ENCODE results near the gene ELF5. TPM values are rescaled to one million over a fixed set of nuclear protein-coding genes. Genes with fewer than 3 reads are reported as not detected.
A peak's percentile ranks its signal among the peaks of the same experiment; 100 is the strongest.

ELF5 gene
- total RNA-seq, 5 donors from 2014 or later (not counting 1 experiment from before 2014, with no cell fraction given): not detected

DNA sequence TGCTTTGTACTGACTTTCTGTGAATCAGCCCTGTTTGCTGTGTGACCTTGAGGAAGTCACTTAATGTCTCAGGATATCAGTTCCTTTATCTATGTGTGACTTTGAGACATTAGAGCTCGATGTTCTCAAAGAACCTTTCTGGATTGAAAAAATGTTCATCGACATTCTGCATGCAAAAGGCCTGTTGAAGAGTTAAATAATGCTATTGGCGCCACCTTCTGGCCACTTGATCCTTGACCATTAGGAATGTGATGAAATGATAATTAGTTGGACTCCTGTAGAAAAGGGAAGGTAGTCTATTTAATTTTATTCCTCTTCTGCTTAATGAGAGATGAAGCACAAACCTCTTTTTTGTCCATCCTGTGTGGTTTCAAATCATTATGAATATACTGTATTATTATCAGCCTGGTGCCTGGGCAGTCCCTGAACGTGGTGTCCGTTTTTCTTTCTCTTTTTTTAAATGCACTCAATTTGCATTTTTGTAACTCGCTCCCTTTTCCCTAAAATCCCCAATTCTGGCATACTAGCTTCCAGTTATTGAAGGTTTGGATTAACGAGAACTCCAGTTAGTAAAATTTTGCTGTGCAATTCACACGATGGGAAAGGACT lies 20.7 kb downstream of the ELF5 start:
- DNase-seq (peak in 16 of 35 experiments; percentile 3 to 60 (median 10)), ATAC-seq (replicated peaks in 1 of 4) (no peak)
- H3K27me3 Mint-ChIP-seq: peaks cover 0 to 11% of the 10 kb centered on the region in 2 donors
- H3K9me3 Mint-ChIP-seq: no peaks in the 10 kb centered on the region
- ChIA-PET POLR2A (no interaction called here), CTCF (interaction anchor here in 1 of 2 donors (0.7 to 0.9 kb wide), 2 partner anchors 343 to 1233 kb away, joined by 3 read pairs; no protein-coding TSS in a partner anchor)
- no peaks in the 10 kb centered on the region for H3K4me1 ChIP-seq (ENCODE audit: control insufficient read depth in 1 of 2, extremely low read depth in 1 of 2, insufficient read depth in 2 of 2, low read length in 2 of 2)
- no peak overlapping the region for H3K27ac Mint-ChIP-seq
- H3K27ac ChIP-seq (ENCODE audit: low read length): no peak overlapping the region
- no peak overlapping the region for H3K4me3 ChIP-seq (ENCODE audit: control insufficient read depth in 1 of 2, extremely low read depth in 1 of 2, low read length in 1 of 2)
- H3K36me3 ChIP-seq (ENCODE audit: control insufficient read depth in 2 of 2, extremely low read depth in 1 of 2, insufficient read depth in 1 of 2, low read length in 1 of 2): no peaks in the 10 kb centered on the region
- H3K27me3 ChIP-seq (replicated peaks in 1 of 2; ENCODE audit: control insufficient read depth in 2 of 2, extremely low read depth in 1 of 2, insufficient read depth in 2 of 2, low read length in 1 of 2): peaks cover 0 to 17% of the 10 kb centered on the region in 2 experiments
- 42% methylated on average over 2 of the region's 8 CpGs for WGBS (ENCODE audit: insufficient coverage)
- H3K4me1 Mint-ChIP-seq: no peaks in the 10 kb centered on the region
- H3K4me3 Mint-ChIP-seq: no peak overlapping the region
- no peaks in the 10 kb centered on the region for H3K9me3 ChIP-seq
- H3K36me3 Mint-ChIP-seq: no peaks in the 10 kb centered on the region

DNA sequence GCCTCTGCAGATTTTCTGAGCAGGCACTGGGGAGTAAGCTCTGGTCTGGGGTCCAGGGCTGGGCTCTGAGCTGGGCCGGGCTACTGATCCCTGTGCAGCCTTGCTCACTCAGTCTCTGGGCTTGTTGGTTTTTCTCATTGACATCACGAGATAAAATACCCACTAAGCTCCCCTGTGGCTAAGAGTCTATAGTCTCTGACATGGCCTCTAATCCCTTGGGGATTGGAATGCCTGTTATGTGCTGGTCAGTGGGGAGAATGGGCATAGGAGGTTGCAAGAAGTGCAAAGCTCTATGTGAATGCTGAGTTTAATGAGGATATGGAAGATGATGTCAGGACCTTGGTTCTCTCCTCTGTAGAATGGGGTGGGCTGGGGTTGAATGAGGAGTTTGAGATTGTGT lies 23.3 kb downstream of the ELF5 start:
- H3K27me3 Mint-ChIP-seq: peaks cover 0 to 7% of the 10 kb centered on the region in 2 donors
- Histone ChIP-seq H3K4me3 (ENCODE audit: control insufficient read depth in 1 of 2, extremely low read depth in 1 of 2, low read length in 1 of 2) (no peak overlapping the region), H3K36me3 (ENCODE audit: control insufficient read depth in 2 of 2, extremely low read depth in 1 of 2, insufficient read depth in 1 of 2, low read length in 1 of 2) (no peaks in the 10 kb centered on the region), H3K9me3 (no peaks in the 10 kb centered on the region), H3K27ac (ENCODE audit: low read length) (no peak overlapping the region), H3K27me3 (replicated peaks in 1 of 2; ENCODE audit: control insufficient read depth in 2 of 2, extremely low read depth in 1 of 2, insufficient read depth in 2 of 2, low read length in 1 of 2) (peaks cover 0 to 7% of the 10 kb centered on the region in 2 experiments), H3K4me1 (ENCODE audit: control insufficient read depth in 1 of 2, extremely low read depth in 1 of 2, insufficient read depth in 2 of 2, low read length in 2 of 2) (no peaks in the 10 kb centered on the region)
- no peak overlapping the region for H3K27ac Mint-ChIP-seq
- WGBS (ENCODE audit: insufficient coverage): no CpG with 5 or more reads among the region's 2 CpGs
- H3K4me1 Mint-ChIP-seq: no peaks in the 10 kb centered on the region
- DNase-seq (no peak), ATAC-seq (replicated peaks in 1 of 4) (no peak)
- H3K9me3 Mint-ChIP-seq: no peaks in the 10 kb centered on the region
- CTCF ChIA-PET: no interaction called here
- no peaks in the 10 kb centered on the region for H3K36me3 Mint-ChIP-seq
- POLR2A ChIA-PET: interaction anchor here in 1 of 2 donors (0.6 kb wide), 1 partner anchor 114 kb away, joined by 4 read pairs; no protein-coding TSS in a partner anchor
- no peak overlapping the region for H3K4me3 Mint-ChIP-seq

DNA sequence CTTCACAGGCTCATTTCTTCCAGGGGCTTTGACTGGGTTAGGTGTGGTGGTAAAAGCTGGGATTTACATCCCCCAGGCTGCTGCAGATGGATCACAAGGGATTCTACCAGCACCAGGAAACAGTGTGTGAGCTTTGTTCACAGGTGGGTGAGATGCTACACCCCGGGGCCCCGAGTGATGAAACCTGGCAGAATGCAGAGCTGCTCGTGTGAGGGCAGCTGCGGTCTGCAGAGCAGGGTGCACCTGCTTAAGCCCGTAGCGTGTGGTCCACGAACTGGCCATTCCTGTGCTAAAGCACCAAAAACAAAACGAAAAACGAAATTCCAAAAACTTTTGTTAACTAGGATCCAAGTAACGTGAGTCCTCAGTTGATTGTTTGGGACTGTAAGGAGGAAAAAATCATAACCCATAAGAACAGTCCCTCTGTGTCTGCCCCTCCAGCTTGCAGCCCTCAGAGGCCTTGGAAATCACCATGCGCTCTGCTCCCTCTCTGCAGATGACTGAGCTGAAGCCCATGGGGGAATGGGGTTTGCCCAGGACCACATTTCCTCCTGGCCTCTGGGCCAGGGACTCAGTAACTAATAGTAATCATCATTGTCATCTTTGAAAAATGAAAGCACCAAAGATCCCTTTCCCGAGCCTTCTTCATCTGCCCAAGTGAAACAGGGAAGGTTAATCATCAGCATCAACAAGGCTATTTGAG lies 24.6 kb downstream of the ELF5 start:
- no peak for ATAC-seq (replicated peaks in 1 of 4)
- Mint-ChIP-seq H3K4me3 (no peak overlapping the region), H3K9me3 (no peaks in the 10 kb centered on the region), H3K27ac (no peak overlapping the region), H3K36me3 (no peaks in the 10 kb centered on the region), H3K27me3 (peaks cover 0 to 3% of the 10 kb centered on the region in 2 donors), H3K4me1 (no peaks in the 10 kb centered on the region)
- H3K36me3 ChIP-seq (ENCODE audit: control insufficient read depth in 2 of 2, extremely low read depth in 1 of 2, insufficient read depth in 1 of 2, low read length in 1 of 2): no peaks in the 10 kb centered on the region
- H3K27me3 ChIP-seq (replicated peaks in 1 of 2; ENCODE audit: control insufficient read depth in 2 of 2, extremely low read depth in 1 of 2, insufficient read depth in 2 of 2, low read length in 1 of 2): peaks cover 0 to 7% of the 10 kb centered on the region in 2 experiments
- no peak for DNase-seq
- H3K4me1 ChIP-seq (ENCODE audit: control insufficient read depth in 1 of 2, extremely low read depth in 1 of 2, insufficient read depth in 2 of 2, low read length in 2 of 2): no peaks in the 10 kb centered on the region
- H3K9me3 ChIP-seq: no peaks in the 10 kb centered on the region
- CTCF ChIA-PET: interaction anchor here in 1 of 2 donors (0.6 kb wide), 1 partner anchor 53 kb away, joined by 3 read pairs; no protein-coding TSS in a partner anchor
- no peak overlapping the region for H3K4me3 ChIP-seq (ENCODE audit: control insufficient read depth in 1 of 2, extremely low read depth in 1 of 2, low read length in 1 of 2)
- no peak overlapping the region for H3K27ac ChIP-seq (ENCODE audit: low read length)
- POLR2A ChIA-PET: interaction anchor here (0.6 to 0.7 kb wide), 2 partner anchors 110 to 285 kb away, joined by 3 to 4 read pairs; no protein-coding TSS in a partner anchor
- WGBS (ENCODE audit: insufficient coverage): 91% methylated on average over 7 of the region's 12 CpGs

DNA sequence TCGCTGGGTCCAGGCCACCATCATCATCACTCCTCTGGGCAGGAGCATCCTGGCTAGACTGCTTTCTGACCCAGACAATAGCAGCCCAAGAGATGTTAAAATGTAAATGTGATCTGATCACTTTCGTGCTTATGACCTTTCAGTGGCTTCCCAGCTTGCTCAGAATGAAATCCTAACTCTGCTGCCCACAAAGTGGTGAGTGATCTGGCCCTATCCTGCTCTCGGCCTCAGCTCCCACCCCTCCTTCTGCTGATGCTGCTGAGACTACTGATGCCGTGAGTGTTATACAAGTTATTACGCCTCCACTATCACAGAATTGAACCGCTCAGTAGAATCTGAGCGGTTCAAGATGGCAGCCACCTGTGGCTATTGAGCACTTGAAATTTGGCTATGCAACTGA lies 26.2 kb downstream of the ELF5 start:
- Histone ChIP-seq H3K36me3 (ENCODE audit: control insufficient read depth in 2 of 2, extremely low read depth in 1 of 2, insufficient read depth in 1 of 2, low read length in 1 of 2) (no peaks in the 10 kb centered on the region), H3K27me3 (replicated peaks in 1 of 2; ENCODE audit: control insufficient read depth in 2 of 2, extremely low read depth in 1 of 2, insufficient read depth in 2 of 2, low read length in 1 of 2) (peaks cover 0 to 11% of the 10 kb centered on the region in 2 experiments), H3K9me3 (no peaks in the 10 kb centered on the region), H3K4me1 (ENCODE audit: control insufficient read depth in 1 of 2, extremely low read depth in 1 of 2, insufficient read depth in 2 of 2, low read length in 2 of 2) (no peaks in the 10 kb centered on the region), H3K27ac (ENCODE audit: low read length) (no peak overlapping the region), H3K4me3 (ENCODE audit: control insufficient read depth in 1 of 2, extremely low read depth in 1 of 2, low read length in 1 of 2) (no peak overlapping the region)
- 46% methylated on average over 3 of the region's 7 CpGs for WGBS (ENCODE audit: insufficient coverage)
- CTCF ChIA-PET: no interaction called here
- Mint-ChIP-seq H3K36me3 (no peaks in the 10 kb centered on the region), H3K4me3 (no peak overlapping the region), H3K27me3 (peaks cover 0 to 4% of the 10 kb centered on the region in 2 donors), H3K4me1 (no peaks in the 10 kb centered on the region), H3K9me3 (no peaks in the 10 kb centered on the region), H3K27ac (no peak overlapping the region)
- ATAC-seq (replicated peaks in 1 of 4) (no peak), DNase-seq (no peak)
- POLR2A ChIA-PET: no interaction called here

DNA sequence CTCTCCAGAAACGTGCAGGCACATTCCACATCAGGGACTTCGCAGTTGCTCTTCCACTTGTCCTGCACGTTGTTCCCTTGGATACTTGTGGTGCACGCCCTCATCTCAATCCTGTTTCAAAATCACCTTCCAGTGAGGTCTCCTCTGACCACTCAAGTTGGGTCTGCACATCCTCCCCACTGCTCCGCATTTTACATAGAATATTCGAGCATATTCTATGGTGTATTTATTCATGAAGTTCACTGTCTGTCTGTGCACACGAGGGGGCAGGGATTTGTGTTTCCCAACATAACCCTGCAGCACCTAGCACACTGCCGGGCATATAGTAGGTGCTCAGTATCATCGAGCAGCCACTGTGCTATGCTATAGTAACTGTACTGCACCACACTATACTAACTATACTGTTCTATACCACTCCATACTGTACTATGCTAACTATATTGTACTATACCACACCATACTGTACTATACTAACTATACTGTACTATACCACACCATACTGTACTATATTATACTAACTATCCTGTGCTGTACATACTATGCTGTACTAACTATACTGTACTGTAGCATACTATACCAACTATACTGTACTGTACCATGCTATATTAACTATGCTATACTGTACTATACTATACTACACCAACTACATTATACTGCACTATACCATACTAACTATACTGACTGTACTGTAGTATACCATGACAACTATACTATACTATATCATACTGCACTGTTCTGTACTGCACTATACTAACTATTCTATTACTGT lies 30.3 kb downstream of the ELF5 start:
- ATAC-seq (replicated peaks in 1 of 4) (no peak), DNase-seq (no peak)
- H3K9me3 ChIP-seq: no peaks in the 10 kb centered on the region
- H3K27me3 ChIP-seq (replicated peaks in 1 of 2; ENCODE audit: control insufficient read depth in 2 of 2, extremely low read depth in 1 of 2, insufficient read depth in 2 of 2, low read length in 1 of 2): peaks cover 0 to 11% of the 10 kb centered on the region in 2 experiments
- no peak overlapping the region for H3K27ac Mint-ChIP-seq
- H3K36me3 Mint-ChIP-seq: no peaks in the 10 kb centered on the region
- no peak overlapping the region for H3K4me3 Mint-ChIP-seq
- CTCF ChIA-PET: no interaction called here
- H3K9me3 Mint-ChIP-seq: no peaks in the 10 kb centered on the region
- WGBS (ENCODE audit: insufficient coverage): 80% methylated on average over 6 of the region's 9 CpGs
- POLR2A ChIA-PET: no interaction called here
- H3K27ac ChIP-seq (ENCODE audit: low read length): no peak overlapping the region
- H3K27me3 Mint-ChIP-seq: peaks cover 0 to 4% of the 10 kb centered on the region in 2 donors
- no peaks in the 10 kb centered on the region for H3K36me3 ChIP-seq (ENCODE audit: control insufficient read depth in 2 of 2, extremely low read depth in 1 of 2, insufficient read depth in 1 of 2, low read length in 1 of 2)
- no peak overlapping the region for H3K4me3 ChIP-seq (ENCODE audit: control insufficient read depth in 1 of 2, extremely low read depth in 1 of 2, low read length in 1 of 2)
- no peaks in the 10 kb centered on the region for H3K4me1 Mint-ChIP-seq
- no peaks in the 10 kb centered on the region for H3K4me1 ChIP-seq (ENCODE audit: control insufficient read depth in 1 of 2, extremely low read depth in 1 of 2, insufficient read depth in 2 of 2, low read length in 2 of 2)

DNA sequence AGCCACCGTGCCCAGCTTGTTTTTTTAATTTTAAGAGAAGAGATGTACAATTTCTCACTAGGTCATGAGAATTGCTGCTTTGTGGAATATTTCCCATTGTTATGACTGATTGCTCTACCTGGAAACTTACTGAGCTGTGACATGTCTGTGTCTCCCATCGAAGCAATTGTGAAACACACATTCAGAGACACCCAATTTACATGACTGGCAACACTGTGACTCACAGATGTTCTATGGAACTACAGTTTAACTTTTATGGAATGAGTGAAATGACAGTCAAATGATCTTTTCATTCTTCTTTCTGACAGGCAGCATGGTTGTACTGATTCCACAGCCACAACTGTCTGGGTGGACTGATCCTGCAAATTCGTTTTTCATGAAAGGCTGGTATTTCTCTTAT lies 32.3 kb downstream of the ELF5 start:
- Histone ChIP-seq H3K9me3 (no peaks in the 10 kb centered on the region), H3K36me3 (ENCODE audit: control insufficient read depth in 2 of 2, extremely low read depth in 1 of 2, insufficient read depth in 1 of 2, low read length in 1 of 2) (no peaks in the 10 kb centered on the region), H3K4me1 (ENCODE audit: control insufficient read depth in 1 of 2, extremely low read depth in 1 of 2, insufficient read depth in 2 of 2, low read length in 2 of 2) (no peaks in the 10 kb centered on the region), H3K27me3 (replicated peaks in 1 of 2; ENCODE audit: control insufficient read depth in 2 of 2, extremely low read depth in 1 of 2, insufficient read depth in 2 of 2, low read length in 1 of 2) (peaks cover 0 to 11% of the 10 kb centered on the region in 2 experiments), H3K4me3 (ENCODE audit: control insufficient read depth in 1 of 2, extremely low read depth in 1 of 2, low read length in 1 of 2) (no peak overlapping the region), H3K27ac (ENCODE audit: low read length) (no peak overlapping the region)
- Mint-ChIP-seq H3K9me3 (no peaks in the 10 kb centered on the region), H3K27ac (no peak overlapping the region), H3K27me3 (peaks cover 0 to 4% of the 10 kb centered on the region in 2 donors), H3K4me3 (no peak overlapping the region), H3K36me3 (no peaks in the 10 kb centered on the region), H3K4me1 (no peaks in the 10 kb centered on the region)
- ATAC-seq (replicated peaks in 1 of 4) (no peak), DNase-seq (no peak)
- CTCF ChIA-PET: no interaction called here
- WGBS (ENCODE audit: insufficient coverage): no CpG with 5 or more reads among the region's 3 CpGs
- POLR2A ChIA-PET: no interaction called here
